C1 segment of cervical spinal cord (tissue), 14 donors: ENCODE results near the gene FGD5.

Source experiments
- DNase-seq, 14 donors: peaks; one replicate each; lab custom pipeline; 2025; lab: John Stamatoyannopoulos, UW

Gene FGD5

GRCh38 chr3:14789640-14790285, 29.0 kb upstream of the FGD5 start:
- DNase-seq = no peak

GRCh38 chr3:14791343-14791945, 27.3 kb upstream of the FGD5 start:
- no peak for DNase-seq

GRCh38 chr3:14792691-14793121, 26.1 kb upstream of the FGD5 start:
- no peak for DNase-seq

GRCh38 chr3:14793126-14793857, 25.5 kb upstream of the FGD5 start:
- DNase-seq = peak in 1 of 14 donors; percentile 3

GRCh38 chr3:14793858-14794234, 24.9 kb upstream of the FGD5 start:
- no peak for DNase-seq

- no peak for DNase-seq
Measured at GRCh38 chr3:14794435-14794834, 24.3 kb upstream of the FGD5 start.

- no peak for DNase-seq
Measured at GRCh38 chr3:14795996-14796395, 22.8 kb upstream of the FGD5 start.

- no peak for DNase-seq
Measured at GRCh38 chr3:14796403-14797077, 22.2 kb upstream of the FGD5 start.

- no peak for DNase-seq
Measured at GRCh38 chr3:14797731-14798130, 21.0 kb upstream of the FGD5 start.

GRCh38 chr3:14798231-14798630, 20.5 kb upstream of the FGD5 start:
- DNase-seq = no peak

- no peak for DNase-seq
Measured at GRCh38 chr3:14799146-14799545, 19.6 kb upstream of the FGD5 start.

GRCh38 chr3:14801031-14801430, 17.7 kb upstream of the FGD5 start:
- no peak for DNase-seq

GRCh38 chr3:14801668-14802380, 16.9 kb upstream of the FGD5 start:
- no peak for DNase-seq

GRCh38 chr3:14802381-14802731, 16.4 kb upstream of the FGD5 start:
- DNase-seq = no peak

GRCh38 chr3:14803101-14803980, 15.4 kb upstream of the FGD5 start:
- no peak for DNase-seq

GRCh38 chr3:14803981-14804834, 14.6 kb upstream of the FGD5 start:
- DNase-seq = no peak

- no peak for DNase-seq
Measured at GRCh38 chr3:14804835-14805780, 13.7 kb upstream of the FGD5 start.

- DNase-seq = no peak
Measured at GRCh38 chr3:14805961-14806537, 12.7 kb upstream of the FGD5 start.
